ENCODE results near the gene COL4A1.

DNA sequence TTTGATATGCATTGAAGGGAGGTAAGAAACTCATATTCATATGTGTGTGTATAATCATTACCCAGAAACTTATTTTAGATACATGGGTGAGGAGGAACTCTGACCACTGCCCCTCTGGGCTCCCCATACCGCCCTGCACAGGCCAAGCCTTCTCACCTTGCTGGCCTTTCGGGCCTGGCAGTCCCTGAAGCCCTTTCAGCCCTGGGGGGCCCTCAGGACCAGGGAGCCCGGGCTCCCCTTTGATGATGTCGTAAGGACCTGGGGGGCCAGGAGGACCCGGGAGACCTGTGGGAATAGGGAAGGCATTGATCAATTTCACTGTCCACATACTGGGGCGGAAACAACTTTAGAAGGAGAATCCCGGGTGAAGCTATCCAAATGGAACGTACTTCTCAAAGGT is 142.3 kb downstream of the COL4A1 start:
- TF ChIP-seq, protein P1, sequence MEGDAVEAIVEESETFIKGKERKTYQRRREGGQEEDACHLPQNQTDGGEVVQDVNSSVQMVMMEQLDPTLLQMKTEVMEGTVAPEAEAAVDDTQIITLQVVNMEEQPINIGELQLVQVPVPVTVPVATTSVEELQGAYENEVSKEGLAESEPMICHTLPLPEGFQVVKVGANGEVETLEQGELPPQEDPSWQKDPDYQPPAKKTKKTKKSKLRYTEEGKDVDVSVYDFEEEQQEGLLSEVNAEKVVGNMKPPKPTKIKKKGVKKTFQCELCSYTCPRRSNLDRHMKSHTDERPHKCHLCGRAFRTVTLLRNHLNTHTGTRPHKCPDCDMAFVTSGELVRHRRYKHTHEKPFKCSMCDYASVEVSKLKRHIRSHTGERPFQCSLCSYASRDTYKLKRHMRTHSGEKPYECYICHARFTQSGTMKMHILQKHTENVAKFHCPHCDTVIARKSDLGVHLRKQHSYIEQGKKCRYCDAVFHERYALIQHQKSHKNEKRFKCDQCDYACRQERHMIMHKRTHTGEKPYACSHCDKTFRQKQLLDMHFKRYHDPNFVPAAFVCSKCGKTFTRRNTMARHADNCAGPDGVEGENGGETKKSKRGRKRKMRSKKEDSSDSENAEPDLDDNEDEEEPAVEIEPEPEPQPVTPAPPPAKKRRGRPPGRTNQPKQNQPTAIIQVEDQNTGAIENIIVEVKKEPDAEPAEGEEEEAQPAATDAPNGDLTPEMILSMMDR (optimal IDR thresholded peaks at IDR 0.05 in 1 of 3, IDR thresholded peaks at IDR 0.05 in 1 of 3, conservative IDR thresholded peaks at IDR 0.05 in 1 of 3; ENCODE audit: extremely low read depth in 1 of 3, insufficient read depth in 2 of 3, low read length in 3 of 3): no peak
- no peak for TF ChIP-seq EZH2 (IDR thresholded peaks at IDR 0.05; ENCODE audit: low read length)

Measured in keratinocyte (primary cell).